ENCODE results near the gene HBQ1.
"Not testable (repeated sequence)": the region's sequence is repeated elsewhere in the genome, so short reads cannot be mapped to it uniquely, and the experiment has no call there.

DNA sequence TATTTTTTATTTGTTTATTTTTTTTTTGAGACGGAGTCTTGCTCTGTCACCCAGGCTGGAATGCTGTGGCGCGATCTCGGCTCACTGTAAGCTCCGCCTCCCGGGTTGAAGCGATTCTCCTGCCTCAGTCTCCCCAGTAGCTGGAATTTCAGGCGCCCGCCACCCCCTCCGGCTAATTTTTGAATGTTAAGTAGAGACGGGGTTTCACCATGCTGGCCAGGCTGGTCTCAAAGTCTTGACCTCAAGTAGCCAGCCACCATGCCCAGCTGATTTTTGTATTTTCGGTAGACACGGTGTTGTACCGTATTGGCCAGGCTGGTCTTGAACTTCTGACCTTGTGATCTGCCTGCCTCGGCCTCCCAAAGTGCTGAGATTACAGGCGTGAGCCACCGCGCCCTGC, 50.1 kb downstream of the HBQ1 start:
- not testable (repeated sequence) for TF ChIP-seq GATA1 (IDR thresholded peaks at IDR 0.05; ENCODE audit: low read depth, low read length); POLR2A (IDR thresholded peaks at IDR 0.05; ENCODE audit: low read length)

All from erythroblast (primary cell).